Measurements from ENCODE around the gene DENND5B. TPM values are rescaled to one million over a fixed set of nuclear protein-coding genes. Genes with fewer than 3 reads are reported as not detected.
A peak's percentile ranks its signal among the peaks of the same experiment; 100 is the strongest.

Gene DENND5B
- total RNA-seq, 6 experiments from 2014 or later = 12.6 to 18.4 (median 16.6) TPM

DNA sequence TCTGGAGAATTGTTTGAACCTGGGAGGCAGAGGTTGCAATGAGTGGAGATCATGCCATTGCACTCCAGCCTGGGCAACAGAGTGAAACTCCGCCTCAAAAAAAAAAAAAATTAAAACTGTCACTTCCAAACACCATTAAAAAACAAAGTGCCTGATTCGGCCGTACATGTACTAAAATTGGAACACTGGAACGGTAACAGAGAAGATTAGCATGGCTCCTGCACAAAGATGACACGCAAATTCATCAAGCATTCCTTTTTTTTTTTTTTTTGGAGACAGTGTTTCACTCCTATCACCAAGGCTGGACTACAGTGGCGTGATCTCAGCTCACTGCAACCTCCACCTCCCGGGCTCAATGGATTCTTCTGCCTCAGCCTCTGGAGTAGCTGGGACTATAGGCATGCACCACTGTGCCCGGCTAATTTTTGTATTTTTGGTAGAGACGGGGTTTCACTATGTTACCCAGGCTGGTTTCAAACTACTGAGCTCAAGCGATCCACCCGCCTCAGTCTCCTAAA, 224.8 kb downstream of the DENND5B start:
- H3K4me3 ChIP-seq = no peak overlapping the region
- H3K4me1 ChIP-seq = peaks cover 0 to 7% (median 0%) of the 10 kb centered on the region in 4 donors
- H3K27me3 ChIP-seq = no peaks in the 10 kb centered on the region
- no peaks in the 10 kb centered on the region for H3K36me3 ChIP-seq
- TF ChIP-seq, protein P1, sequence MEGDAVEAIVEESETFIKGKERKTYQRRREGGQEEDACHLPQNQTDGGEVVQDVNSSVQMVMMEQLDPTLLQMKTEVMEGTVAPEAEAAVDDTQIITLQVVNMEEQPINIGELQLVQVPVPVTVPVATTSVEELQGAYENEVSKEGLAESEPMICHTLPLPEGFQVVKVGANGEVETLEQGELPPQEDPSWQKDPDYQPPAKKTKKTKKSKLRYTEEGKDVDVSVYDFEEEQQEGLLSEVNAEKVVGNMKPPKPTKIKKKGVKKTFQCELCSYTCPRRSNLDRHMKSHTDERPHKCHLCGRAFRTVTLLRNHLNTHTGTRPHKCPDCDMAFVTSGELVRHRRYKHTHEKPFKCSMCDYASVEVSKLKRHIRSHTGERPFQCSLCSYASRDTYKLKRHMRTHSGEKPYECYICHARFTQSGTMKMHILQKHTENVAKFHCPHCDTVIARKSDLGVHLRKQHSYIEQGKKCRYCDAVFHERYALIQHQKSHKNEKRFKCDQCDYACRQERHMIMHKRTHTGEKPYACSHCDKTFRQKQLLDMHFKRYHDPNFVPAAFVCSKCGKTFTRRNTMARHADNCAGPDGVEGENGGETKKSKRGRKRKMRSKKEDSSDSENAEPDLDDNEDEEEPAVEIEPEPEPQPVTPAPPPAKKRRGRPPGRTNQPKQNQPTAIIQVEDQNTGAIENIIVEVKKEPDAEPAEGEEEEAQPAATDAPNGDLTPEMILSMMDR (IDR thresholded peaks at IDR 0.05) = no peak
- TF ChIP-seq POLR2A (IDR thresholded peaks at IDR 0.05) = no peak
- no peak for DNase-seq
- 85% methylated on average over 11 of the region's 11 CpGs for WGBS (ENCODE audit: insufficient coverage, low coverage, low lambda C conversion rate, missing lambda C conversion rate)
- H3K9me3 ChIP-seq = no peaks in the 10 kb centered on the region
- intact Hi-C loops (cut with DNase I) = no loop called here
- ATAC-seq = no peak
- no peak overlapping the region for H3K27ac ChIP-seq

- Histone ChIP-seq H3K27ac (no peak overlapping the region), H3K9me3 (no peaks in the 10 kb centered on the region), H3K36me3 (no peaks in the 10 kb centered on the region), H3K4me1 (no peaks in the 10 kb centered on the region), H3K4me3 (no peak overlapping the region), H3K27me3 (no peaks in the 10 kb centered on the region)
- TF ChIP-seq, protein P1 (IDR thresholded peaks at IDR 0.05) = no peak
- TF ChIP-seq POLR2A (IDR thresholded peaks at IDR 0.05) = no peak
- ATAC-seq (no peak), DNase-seq (no peak)
- no CpG with 5 or more reads among the region's 2 CpGs for WGBS (ENCODE audit: insufficient coverage, low coverage, low lambda C conversion rate, missing lambda C conversion rate)
- intact Hi-C loops (cut with DNase I) = no loop called here
These were observed 227.1 kb downstream of the DENND5B start for GRCh38 chr12:31363831-31364230.

DNA sequence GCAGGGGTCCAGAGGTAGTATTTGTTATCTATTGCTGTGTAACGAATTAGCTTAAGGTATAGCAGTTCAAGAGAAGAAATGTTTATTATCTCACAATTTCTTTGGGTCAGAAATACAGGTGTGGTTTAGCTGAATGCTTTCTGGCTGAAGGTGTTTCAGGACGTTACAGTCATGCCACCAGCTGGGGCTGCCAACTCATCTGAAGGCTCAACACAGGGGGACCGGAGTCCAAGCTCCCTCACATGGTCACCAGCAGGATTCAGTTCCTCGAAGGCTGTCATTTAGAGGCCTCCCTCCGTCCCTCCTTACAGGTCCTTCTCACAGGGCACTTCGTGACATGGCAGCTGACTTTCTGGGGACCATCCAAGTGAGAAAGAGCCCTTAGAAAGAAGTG, 227.5 kb downstream of the DENND5B start:
- no peak for TF ChIP-seq POLR2A (IDR thresholded peaks at IDR 0.05)
- TF ChIP-seq, protein P1 (IDR thresholded peaks at IDR 0.05) = no peak
- ATAC-seq = no peak
- intact Hi-C loops (cut with DNase I) = no loop called here
- no peak for DNase-seq
- WGBS (ENCODE audit: insufficient coverage, low coverage, low lambda C conversion rate, missing lambda C conversion rate) = 67% methylated on average over 4 of the region's 6 CpGs
- H3K9me3 ChIP-seq = no peaks in the 10 kb centered on the region
- no peaks in the 10 kb centered on the region for H3K36me3 ChIP-seq
- H3K27ac ChIP-seq = no peak overlapping the region
- no peaks in the 10 kb centered on the region for H3K4me1 ChIP-seq
- no peak overlapping the region for H3K4me3 ChIP-seq
- H3K27me3 ChIP-seq = no peaks in the 10 kb centered on the region

DNA sequence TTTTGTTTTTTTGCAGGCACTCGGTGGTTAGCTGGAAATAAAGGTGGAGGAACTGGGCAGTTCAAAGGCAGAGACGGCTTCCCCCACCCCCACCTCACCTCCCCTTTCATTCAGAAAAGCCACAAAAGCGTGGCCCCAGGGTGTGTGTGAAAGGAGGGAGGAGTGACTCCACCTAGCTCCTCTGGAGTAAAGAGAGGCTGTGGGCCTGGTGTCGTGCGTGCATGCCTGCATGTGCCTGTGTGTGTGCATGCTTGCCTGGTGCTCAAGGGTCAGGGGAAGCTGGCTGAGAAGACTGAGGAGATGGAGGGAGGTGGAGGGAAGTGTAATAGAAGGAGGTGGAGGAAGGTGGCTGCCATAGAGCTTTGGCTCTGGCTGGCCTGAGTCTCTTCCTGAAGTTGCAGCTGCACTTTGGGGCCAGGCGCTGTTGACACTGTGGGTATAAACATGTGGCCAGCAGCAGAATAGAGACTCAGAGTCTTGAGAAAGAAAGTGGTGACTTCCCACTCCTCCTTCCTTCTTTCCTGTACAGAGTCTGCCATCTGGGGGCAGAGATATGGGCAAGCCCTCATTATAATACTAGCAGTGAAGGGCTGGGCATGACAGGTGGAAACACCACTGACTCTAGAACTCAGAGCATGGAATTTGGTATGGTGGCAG, 228.0 kb downstream of the DENND5B start:
- intact Hi-C loops (cut with DNase I) = no loop called here
- Histone ChIP-seq H3K4me1 (no peaks in the 10 kb centered on the region), H3K4me3 (no peak overlapping the region), H3K27me3 (no peaks in the 10 kb centered on the region), H3K9me3 (no peaks in the 10 kb centered on the region), H3K36me3 (no peaks in the 10 kb centered on the region), H3K27ac (no peak overlapping the region)
- peak; percentile 34 to 61 (median 42) for ATAC-seq
- no peak for TF ChIP-seq POLR2A (IDR thresholded peaks at IDR 0.05)
- TF ChIP-seq, protein P1 (IDR thresholded peaks at IDR 0.05) = no peak
- no peak for DNase-seq
- 40% methylated on average over 6 of the region's 6 CpGs for WGBS (ENCODE audit: insufficient coverage, low coverage, low lambda C conversion rate, missing lambda C conversion rate)

Measured in right lobe of liver (tissue), 6 donors.